HCT116 (cell line): ENCODE data around the gene MAML3. TPM values are rescaled to one million over a fixed set of nuclear protein-coding genes. Genes with fewer than 3 reads are reported as not detected.

ENCODE experiments used
- ATAC-seq: fragments of 200-7000 bp; cut with Tn5 transposase; 2 replicates; pipeline ENCODE4 v1.9.1; 2020; ENCODE audit warnings: mild to moderate bottlenecking, moderate library complexity
- BruUV-seq: library from RNA; stranded (reverse); fragments of 400-500 nt; replicated peaks from 2 replicates; lab custom pipeline; 2021; lab: Mats Ljungman, UMichigan
- CTCF ChIA-PET: fragments of 300-600 bp; sonication (Branson Sonifier 250); formaldehyde crosslinking; loops from one replicate; lab custom pipeline; 2021; ENCODE audit warnings: antibody characterized with exemption; lab: Charles Lee
- POLR2A ChIA-PET: fragments of 300-600, 350-600 bp; sonication (Branson Sonifier 250); formaldehyde crosslinking; loops from one replicate; lab custom pipeline; 2021; ENCODE audit warnings: antibody characterized with exemption; lab: Charles Lee
- RAD21 ChIA-PET, 2 experiments: fragments of 300-600 bp; sonication (Branson Sonifier 250); formaldehyde crosslinking; loops; one replicate each; lab custom pipeline; 2023; ENCODE audit warnings: low total read pairs in 2 of 2; ENCODE audit not compliant: uncharacterized antibody in 2 of 2, unreplicated experiment in 2 of 2, low non-redundant PET in 1 of 2; lab: Charles Lee
- DNase-seq: peaks from one replicate; pipeline ENCODE4 v3.0.0-alpha.2; 2010; ENCODE audit warnings: low read depth, low spot score
- H2AFZ ChIP-seq: fragments of 200-600 bp; shearing (Covaris generic), sonication (generic); 2 replicates; pipeline ENCODE4 v1.6.1; 2017; ENCODE audit warnings: low read depth, mixed run types, mixed read lengths, antibody characterized with exemption, low read length; ENCODE audit not compliant: poor library complexity, severe bottlenecking
- H3K27ac ChIP-seq: 2 replicates; pipeline ENCODE4 v1.5.1; 2012; ENCODE audit warnings: low read depth, low read length
- H3K27me3 ChIP-seq: fragments of 200-600 bp; sonication (generic); 2 replicates; pipeline ENCODE4 v1.6.1; 2016; ENCODE audit warnings: mixed run types, low read length, mixed read lengths; ENCODE audit not compliant: insufficient read depth
- H3K36me3 ChIP-seq, 2 experiments: fragments of 200-500 bp in 1 of 2; fragments of 200-600 bp in 1 of 2; sonication (Bioruptor generic) in 1 of 2; sonication (generic) in 1 of 2; 2 replicates each; pipeline versions ENCODE4 v1.5.1 to v1.6.1; 2014 to 2016; ENCODE audit warnings: low read length in 2 of 2, inconsistent platforms in 1 of 2, mixed read lengths in 1 of 2, mixed run types in 1 of 2; ENCODE audit not compliant: insufficient read depth in 2 of 2, control insufficient read depth in 1 of 2
- H3K4me1 ChIP-seq, 2 experiments: fragments of 200-600 bp in 1 of 2; sonication (generic) in 1 of 2; 2 replicates each; pipeline versions ENCODE4 v1.5.1 to v1.6.1; 2012 to 2017; ENCODE audit warnings: low read length in 2 of 2, inconsistent platforms in 1 of 2, mild to moderate bottlenecking in 1 of 2, mixed read lengths in 1 of 2, mixed run types in 1 of 2, moderate library complexity in 1 of 2; ENCODE audit not compliant: insufficient read depth in 2 of 2, control insufficient read depth in 1 of 2
- H3K4me2 ChIP-seq: fragments of 200-600 bp; sonication (generic); 2 replicates; pipeline ENCODE4 v1.6.1; 2017; ENCODE audit warnings: mixed run types, low read length, mixed read lengths
- H3K4me3 ChIP-seq, 2 experiments: fragments of 200-600 bp in 1 of 2; sonication (generic) in 1 of 2; replicated peaks in 1 of 2; 2 replicates each; pipeline ENCODE4 v1.5.1; 2011 to 2016; ENCODE audit warnings: low read length in 2 of 2, control low read depth in 1 of 2, low read depth in 1 of 2, mild to moderate bottlenecking in 1 of 2, mixed read lengths in 1 of 2, mixed run types in 1 of 2
- H3K79me2 ChIP-seq: fragments of 200-600 bp; sonication (generic); 2 replicates; pipeline ENCODE4 v1.6.1; 2017; ENCODE audit warnings: mild to moderate bottlenecking, mixed run types, low read length, moderate library complexity, mixed read lengths; ENCODE audit not compliant: insufficient read depth
- H3K9ac ChIP-seq: fragments of 200-600 bp; sonication (generic); 2 replicates; pipeline ENCODE4 v1.6.1; 2016; ENCODE audit warnings: low read length, mixed read lengths
- H3K9me2 ChIP-seq: fragments of 200-600 bp; sonication (generic), shearing (Covaris generic); 2 replicates; pipeline ENCODE4 v1.6.1; 2017; ENCODE audit warnings: mixed run types, mild to moderate bottlenecking, moderate library complexity; ENCODE audit not compliant: insufficient read depth
- H3K9me3 ChIP-seq, 2 experiments: fragments of 200-500 bp in 1 of 2; fragments of 200-600 bp in 1 of 2; sonication (Bioruptor generic) in 1 of 2; sonication (generic) in 1 of 2; 2 replicates each; pipeline ENCODE4 v1.6.1; 2014 to 2017; ENCODE audit warnings: low read length in 2 of 2, mixed read lengths in 2 of 2, inconsistent platforms in 1 of 2, low read depth in 1 of 2, mild to moderate bottlenecking in 1 of 2, mixed run types in 1 of 2, moderate library complexity in 1 of 2; ENCODE audit not compliant: control insufficient read depth in 1 of 2, insufficient read depth in 1 of 2
- H4K20me1 ChIP-seq: fragments of 200-600 bp; sonication (generic), shearing (Covaris generic); 2 replicates; pipeline ENCODE4 v1.6.1; 2017; ENCODE audit warnings: mixed run types, mild to moderate bottlenecking, moderate library complexity; ENCODE audit not compliant: insufficient read depth
- ATF3 ChIP-seq: IDR thresholded peaks from 2 replicates; pipeline ENCODE4 v1.6.1; 2012
- CBX3 ChIP-seq: IDR thresholded peaks from 2 replicates; pipeline ENCODE4 v1.6.1; 2012; ENCODE audit warnings: low read depth
- CEBPB ChIP-seq: IDR thresholded peaks from 2 replicates; pipeline ENCODE4 v1.6.1; 2012; ENCODE audit warnings: low read depth
- EGR1 ChIP-seq: IDR thresholded peaks from 2 replicates; pipeline ENCODE4 v1.6.1; 2012; ENCODE audit warnings: low read depth
- ELF1 ChIP-seq: IDR thresholded peaks from 2 replicates; pipeline ENCODE4 v1.6.1; 2012; ENCODE audit warnings: low read depth, borderline replicate concordance
- EZH2 ChIP-seq: fragments of 200-600 bp; sonication (generic); IDR thresholded peaks from 2 replicates; pipeline ENCODE4 v1.6.1; 2017; ENCODE audit warnings: antibody characterized with exemption, mixed run types
- EZH2phosphoT487 ChIP-seq: fragments of 200-600 bp; IDR thresholded peaks from 2 replicates; pipeline ENCODE4 v1.6.1; 2018; ENCODE audit warnings: antibody characterized with exemption, borderline replicate concordance
- FOSL1 ChIP-seq: IDR thresholded peaks from 2 replicates; pipeline ENCODE4 v1.6.1; 2012; ENCODE audit warnings: low read depth
- JUND ChIP-seq: IDR thresholded peaks from 2 replicates; pipeline ENCODE4 v1.6.1; 2012
- POLR2A ChIP-seq: IDR thresholded peaks from 2 replicates; pipeline ENCODE4 v1.7.0; 2011; ENCODE audit warnings: borderline replicate concordance; ENCODE audit not compliant: insufficient read depth, insufficient read length; ENCODE audit errors: extremely low read depth
- POLR2AphosphoS5 ChIP-seq: IDR thresholded peaks from 2 replicates; pipeline ENCODE4 v1.6.1; 2011; ENCODE audit warnings: mild to moderate bottlenecking, low read depth, low read length, moderate library complexity
- RAD21 ChIP-seq: IDR thresholded peaks from 2 replicates; pipeline ENCODE4 v1.6.1; 2012; ENCODE audit warnings: low read depth, mild to moderate bottlenecking
- SIN3A ChIP-seq: IDR thresholded peaks from 2 replicates; pipeline ENCODE4 v1.6.1; 2012; ENCODE audit warnings: low read depth
- SP1 ChIP-seq: IDR thresholded peaks from 2 replicates; pipeline ENCODE4 v1.6.1; 2012; ENCODE audit warnings: low read depth
- SRF ChIP-seq: IDR thresholded peaks from 2 replicates; pipeline ENCODE4 v1.6.1; 2012; ENCODE audit warnings: low read depth
- TCF7L2 ChIP-seq: IDR thresholded peaks from 2 replicates; pipeline ENCODE4 v1.7.0; 2011; ENCODE audit warnings: borderline replicate concordance, inconsistent platforms; ENCODE audit not compliant: insufficient read depth, insufficient read length; ENCODE audit errors: extremely low read depth
- YY1 ChIP-seq: IDR thresholded peaks from 2 replicates; pipeline ENCODE4 v1.6.1; 2011; ENCODE audit warnings: low read length, low read depth, moderate library complexity, mild to moderate bottlenecking; ENCODE audit not compliant: insufficient replicate concordance; ENCODE audit errors: extremely low read depth
- ZFX ChIP-seq: fragments of 450-650 bp; IDR thresholded peaks from 2 replicates; pipeline ENCODE4 v1.6.1; 2017
- ZNF274 ChIP-seq: fragments of 200-500 bp; sonication (Bioruptor generic); IDR thresholded peaks from 2 replicates; pipeline ENCODE4 v1.6.1; 2014; ENCODE audit warnings: mild to moderate bottlenecking, low read depth, low read length, inconsistent platforms
- intact Hi-C: fragments of 100-400 bp; cut with micrococcal nuclease; formaldehyde crosslinking; loops from 2 replicates; pipeline ENCODE4 v1.10.0; 2022
- total RNA-seq: library from RNA; stranded (reverse); gene quantifications from one replicate; pipeline ENCODE4 v1.2.1, GENCODE V29; 2021; ENCODE audit not compliant: unreplicated experiment
- TF ChIP-seq, protein P1 (sequence below): IDR thresholded peaks from 2 replicates; pipeline ENCODE4 v1.6.1; 2011; ENCODE audit warnings: mild to moderate bottlenecking, low read length, moderate library complexity; ENCODE audit not compliant: insufficient replicate concordance; ENCODE audit errors: extremely low read depth

The MAML3 gene
- total RNA-seq, 1 experiment from 2014 or later = 3.1 TPM

DNA sequence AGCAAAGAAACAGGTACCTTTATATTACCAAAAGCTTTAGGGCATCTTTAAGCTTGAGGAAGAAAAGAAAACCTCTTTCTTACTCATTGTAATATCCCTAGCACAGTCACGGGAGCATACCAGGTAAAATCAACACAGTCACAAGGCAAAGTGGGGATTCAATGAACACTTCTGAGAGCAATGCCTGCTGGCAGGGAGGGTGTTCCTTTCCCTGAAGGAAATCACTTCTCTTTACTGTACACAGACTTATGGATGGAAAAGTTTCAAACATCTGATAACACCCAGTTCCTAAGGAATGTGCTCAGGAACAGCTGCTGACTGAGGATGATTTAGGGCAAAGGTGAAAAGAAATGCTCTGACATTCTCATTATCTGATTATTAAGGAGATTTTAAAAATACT, 94.8 kb downstream of the MAML3 start:
- BruUV-seq = no TSS peak
- Histone ChIP-seq H4K20me1 (no peaks in the 10 kb centered on the region), H3K27ac (no peak overlapping the region), H3K4me1 (peaks cover 0 to 3% of the 10 kb centered on the region in 2 experiments; a peak in 2 of 4 replicates), H3K9me2 (no peaks in the 10 kb centered on the region), H3K9ac (no peak overlapping the region), H3K4me3 (no peak overlapping the region), H3K36me3 (no peaks in the 10 kb centered on the region), H3K79me2 (no peaks in the 10 kb centered on the region), H2AFZ (no peak overlapping the region), H3K4me2 (no peak overlapping the region), H3K9me3 (no peaks in the 10 kb centered on the region), H3K27me3 (no peaks in the 10 kb centered on the region)
- no peak for ATAC-seq
- ChIA-PET CTCF (no interaction called here), POLR2A (no interaction called here), RAD21 (no interaction called here)
- intact Hi-C loops = no loop called here
- DNase-seq = no peak
- TF ChIP-seq ELF1 (no peak), SP1 (no peak), CBX3 (no peak), SRF (no peak), CEBPB (no peak), ZFX (no peak), POLR2A (no peak), EZH2 (no peak), POLR2AphosphoS5 (no peak), TCF7L2 (no peak), RAD21 (no peak), JUND (no peak), YY1 (no peak)

GRCh38 chr4:140057701-140058100, 96.3 kb downstream of the MAML3 start:
- H4K20me1 ChIP-seq = no peaks in the 10 kb centered on the region
- no peak for DNase-seq
- BruUV-seq = no TSS peak
- intact Hi-C loops = no loop called here
- H3K4me1 ChIP-seq = peaks cover 0 to 3% of the 10 kb centered on the region in 2 experiments; a peak in 2 of 4 replicates
- CTCF ChIA-PET = no interaction called here
- no peak overlapping the region for H3K9ac ChIP-seq
- POLR2A ChIA-PET = no interaction called here
- no peaks in the 10 kb centered on the region for H3K79me2 ChIP-seq
- H3K36me3 ChIP-seq = no peaks in the 10 kb centered on the region
- no peak overlapping the region for H3K4me3 ChIP-seq
- H3K27ac ChIP-seq = no peak overlapping the region
- ATAC-seq = no peak
- RAD21 ChIA-PET = no interaction called here
- H3K27me3 ChIP-seq = no peaks in the 10 kb centered on the region
- H3K4me2 ChIP-seq = no peak overlapping the region
- no peak overlapping the region for H2AFZ ChIP-seq
- no peaks in the 10 kb centered on the region for H3K9me3 ChIP-seq
- no peaks in the 10 kb centered on the region for H3K9me2 ChIP-seq
- TF ChIP-seq, protein P1, sequence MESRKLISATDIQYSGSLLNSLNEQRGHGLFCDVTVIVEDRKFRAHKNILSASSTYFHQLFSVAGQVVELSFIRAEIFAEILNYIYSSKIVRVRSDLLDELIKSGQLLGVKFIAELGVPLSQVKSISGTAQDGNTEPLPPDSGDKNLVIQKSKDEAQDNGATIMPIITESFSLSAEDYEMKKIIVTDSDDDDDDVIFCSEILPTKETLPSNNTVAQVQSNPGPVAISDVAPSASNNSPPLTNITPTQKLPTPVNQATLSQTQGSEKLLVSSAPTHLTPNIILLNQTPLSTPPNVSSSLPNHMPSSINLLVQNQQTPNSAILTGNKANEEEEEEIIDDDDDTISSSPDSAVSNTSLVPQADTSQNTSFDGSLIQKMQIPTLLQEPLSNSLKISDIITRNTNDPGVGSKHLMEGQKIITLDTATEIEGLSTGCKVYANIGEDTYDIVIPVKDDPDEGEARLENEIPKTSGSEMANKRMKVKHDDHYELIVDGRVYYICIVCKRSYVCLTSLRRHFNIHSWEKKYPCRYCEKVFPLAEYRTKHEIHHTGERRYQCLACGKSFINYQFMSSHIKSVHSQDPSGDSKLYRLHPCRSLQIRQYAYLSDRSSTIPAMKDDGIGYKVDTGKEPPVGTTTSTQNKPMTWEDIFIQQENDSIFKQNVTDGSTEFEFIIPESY = no peak
- TF ChIP-seq ZNF274 = no peak
- TF ChIP-seq EZH2phosphoT487 = no peak
- no peak for TF ChIP-seq SIN3A
- no peak for TF ChIP-seq CEBPB
- TF ChIP-seq RAD21 = no peak
- no peak for TF ChIP-seq FOSL1
- TF ChIP-seq POLR2AphosphoS5 = no peak
- TF ChIP-seq SRF = no peak
- TF ChIP-seq ZFX = no peak
- no peak for TF ChIP-seq EZH2
- TF ChIP-seq EGR1 = no peak
- no peak for TF ChIP-seq JUND
- TF ChIP-seq ELF1 = no peak
- TF ChIP-seq ATF3 = no peak
